K562 (cell line): ENCODE measurements around the gene MOB4. TPM values are rescaled to one million over a fixed set of nuclear protein-coding genes. Genes with fewer than 3 reads are reported as not detected.

Experiments used
- ATAC-seq: fragments of 200-7000 bp; cut with Tn5 transposase; 3 replicates; pipeline ENCODE4 v1.9.1; 2020; ENCODE audit warnings: moderate library complexity
- BruUV-seq: library from RNA; stranded (reverse); fragments of 400-500 nt; replicated peaks from 2 replicates; lab custom pipeline; 2021; lab: Mats Ljungman, UMichigan
- CTCF ChIA-PET: fragments of 300-600 bp; formaldehyde crosslinking; extraction: SDS; loops from one replicate; lab custom pipeline; 2021; ENCODE audit warnings: low intra/inter-chr PET ratio; lab: Yijun Ruan, JAX
- POLR2A ChIA-PET: fragments of 300-600, 350-650 bp; sonication (Branson Sonifier 250); formaldehyde crosslinking; extraction: SDS; loops from one replicate; lab custom pipeline; 2021; ENCODE audit warnings: antibody characterized with exemption, inconsistent platforms; lab: Yijun Ruan, JAX
- DNase-seq, 4 experiments: peaks; one replicate each; pipeline versions ENCODE4 v3.0.0 to v3.0.0-alpha.2; 2011 to 2018; ENCODE audit warnings: low spot score in 3 of 4, mixed read lengths in 3 of 4; ENCODE audit errors: extremely low read depth in 1 of 4
- FAIRE-seq: peaks from 2 replicates; lab custom pipeline; 2011; peaks lifted over from hg19 to GRCh38; lab: Jason Lieb, UNC
- H2AFZ ChIP-seq: 2 replicates; pipeline ENCODE4 v1.6.0; 2011; ENCODE audit warnings: low read depth, low read length, control low read depth, inconsistent platforms
- H3K27ac ChIP-seq: fragments of 200-600 bp; 3 replicates; pipeline ENCODE4 v1.8.0; 2011; ENCODE audit warnings: low read depth, mild to moderate bottlenecking, control low read depth, inconsistent platforms, low read length, moderate library complexity, mixed read lengths; ENCODE audit errors: extremely low read depth
- H3K27me3 ChIP-seq, 2 experiments: fragments of 300-600 bp in 1 of 2; 2 replicates in 1 of 2; 3 replicates in 1 of 2; pipeline versions ENCODE4 v1.6.0 to v1.8.0; 2011; ENCODE audit warnings: inconsistent platforms in 2 of 2, low read length in 2 of 2, mild to moderate bottlenecking in 1 of 2, mixed read lengths in 1 of 2, moderate library complexity in 1 of 2; ENCODE audit not compliant: control insufficient read depth in 2 of 2, insufficient read depth in 2 of 2
- H3K36me3 ChIP-seq: fragments of 300-600 bp; 3 replicates; pipeline ENCODE4 v1.8.0; 2011; ENCODE audit warnings: mild to moderate bottlenecking, low read length, inconsistent platforms; ENCODE audit not compliant: control insufficient read depth, insufficient read depth
- H3K4me1 ChIP-seq, 2 experiments: fragments of 200-600 bp in 1 of 2; replicated peaks in 1 of 2; 2 replicates in 1 of 2; 3 replicates in 1 of 2; pipeline versions ENCODE4 v1.5.1 to v1.8.0; 2011; ENCODE audit warnings: inconsistent platforms in 2 of 2, low read length in 2 of 2, mild to moderate bottlenecking in 1 of 2, mixed read lengths in 1 of 2, moderate library complexity in 1 of 2; ENCODE audit not compliant: control insufficient read depth in 2 of 2, insufficient read depth in 2 of 2
- H3K4me2 ChIP-seq: 2 replicates; pipeline ENCODE4 v1.6.1; 2011; ENCODE audit warnings: low read length, control low read depth, inconsistent platforms, mixed read lengths; ENCODE audit not compliant: insufficient read depth
- H3K4me3 ChIP-seq: fragments of 200-600 bp; sonication (generic), shearing (Covaris generic); 2 replicates; pipeline ENCODE4 v1.5.1; 2016; ENCODE audit warnings: control low read depth, inconsistent platforms
- H3K79me2 ChIP-seq: fragments of 200-600 bp; 3 replicates; pipeline ENCODE4 v1.8.0; 2011; ENCODE audit warnings: low read length, inconsistent platforms; ENCODE audit not compliant: control insufficient read depth, insufficient read depth
- H3K9ac ChIP-seq, 2 experiments: 2 replicates each; pipeline versions ENCODE4 v1.6.0 to v1.6.1; 2011; ENCODE audit warnings: low read depth in 2 of 2, low read length in 2 of 2, control low read depth in 1 of 2, inconsistent platforms in 1 of 2, mild to moderate bottlenecking in 1 of 2, mixed read lengths in 1 of 2; ENCODE audit not compliant: insufficient read depth in 1 of 2
- H3K9me1 ChIP-seq: one replicate; pipeline ENCODE4 v1.6.0; 2011; ENCODE audit warnings: inconsistent platforms, mild to moderate bottlenecking, low read length, moderate library complexity; ENCODE audit not compliant: control insufficient read depth, insufficient read depth
- H3K9me3 ChIP-seq: replicated peaks from 2 replicates; pipeline ENCODE4 v1.5.1; 2011; ENCODE audit warnings: low read depth, low read length, inconsistent platforms; ENCODE audit not compliant: control insufficient read depth, insufficient read depth
- H4K20me1 ChIP-seq: replicated peaks from 2 replicates; pipeline ENCODE4 v1.6.1; 2011; ENCODE audit warnings: low read length, inconsistent platforms, mixed read lengths; ENCODE audit not compliant: control insufficient read depth, insufficient read depth
- L3MBTL2 ChIP-seq: fragments of 450-650 bp; IDR thresholded peaks from 2 replicates; pipeline ENCODE4 v1.6.1; 2016; ENCODE audit warnings: mild to moderate bottlenecking, moderate library complexity
- LARP7 ChIP-seq: fragments of 450-650 bp; IDR thresholded peaks from 2 replicates; pipeline ENCODE4 v1.6.1; 2016
- RAD21 ChIP-seq, 2 experiments: fragments of 250-450 bp in 1 of 2; fragments of 450-650 bp in 1 of 2; sonication (Bioruptor Pico) in 1 of 2; formaldehyde crosslinking in 1 of 2; IDR thresholded peaks in 1 of 2; conservative IDR thresholded peaks in 1 of 2; 2 replicates each; pipeline versions ENCODE4 v1.4.0 to v1.8.0; 2020 to 2022; ENCODE audit warnings: mild to moderate bottlenecking in 2 of 2, moderate library complexity in 1 of 2
- RBBP5 ChIP-seq: fragments of 200-600 bp; sonication (generic); IDR thresholded peaks from 2 replicates; pipeline ENCODE4 v1.6.1; 2012; ENCODE audit warnings: borderline replicate concordance, mild to moderate bottlenecking, low read length, control low read depth, inconsistent platforms; ENCODE audit not compliant: insufficient read depth, poor library complexity, severe bottlenecking
- SMC3 ChIP-seq: conservative IDR thresholded peaks from 2 replicates; pipeline ENCODE4 v1.6.1; 2011; ENCODE audit warnings: low read depth, low read length, improper control_type of control experiment; ENCODE audit not compliant: insufficient read depth
- ZNF584 ChIP-seq: fragments of 200-800 bp; sonication (Bioruptor generic); IDR thresholded peaks from 2 replicates; pipeline ENCODE4 v1.6.1; 2016; ENCODE audit warnings: low read depth, mild to moderate bottlenecking, missing genetic modification characterization, missing compliant biosample characterization
- WGBS: fragments of 100-300 bp; shearing (Covaris generic); methylation state at CpG from one replicate; pipeline ENCODE4 v1.1.6; 2016; ENCODE audit warnings: low coverage, mixed read lengths; ENCODE audit not compliant: insufficient coverage; ENCODE audit errors: missing lambda C conversion rate; 5-methylcytosine and 5-hydroxymethylcytosine counted together
- in situ Hi-C: fragments of 300-500 bp; cut with MboI; formaldehyde crosslinking; loops from 4 replicates; pipeline ENCODE4 v1.15.0; 2018; ENCODE audit warnings: inconsistent platforms, mixed read lengths
- intact Hi-C: fragments of 100-400 bp; cut with micrococcal nuclease; formaldehyde crosslinking; loops from 2 replicates; pipeline ENCODE4 v1.14.2; 2022
- polyA plus RNA-seq, 8 experiments: library from polyadenylated mRNA; depleted of rRNA in 4 of 8; stranded (reverse) in 5 of 8; unstranded in 3 of 8; fragments of >200 nt; fragmentation: Nextera tagmentation in 2 of 8; fragmentation: Illumina TruSeq in 1 of 8; extraction: Ambion mirVana in 2 of 8; extraction: Trizol in 1 of 8; gene quantifications; 2 replicates each; pipeline versions ENCODE4 v1.2.1 to v1.2.3, GENCODE V29; 2011 to 2014; ENCODE audit warnings: inconsistent platforms in 1 of 8, missing spikeins in 1 of 8
- total RNA-seq, 7 experiments: library from RNA; depleted of rRNA in 6 of 7; stranded (reverse); fragments of >200 nt in 6 of 7; fragmentation: Illumina TruSeq in 2 of 7; extraction: Trizol in 2 of 7; gene quantifications; 2 replicates each; pipeline versions ENCODE4 v1.2.1 to v1.2.3, GENCODE V29; 2011 to 2021; ENCODE audit warnings: low replicate concordance in 1 of 7
- TF ChIP-seq, protein P1 (sequence below): fragments of 450-650 bp; IDR thresholded peaks from 2 replicates; pipeline ENCODE4 v1.6.1; 2016; ENCODE audit warnings: mild to moderate bottlenecking, moderate library complexity

The MOB4 gene
- total and polyA plus RNA-seq, 9 of the 15 experiments (the other 6 are each of a cell fraction or from before 2014, with no cell fraction given): 13.5 to 30.8 (median 22.2) TPM

DNA sequence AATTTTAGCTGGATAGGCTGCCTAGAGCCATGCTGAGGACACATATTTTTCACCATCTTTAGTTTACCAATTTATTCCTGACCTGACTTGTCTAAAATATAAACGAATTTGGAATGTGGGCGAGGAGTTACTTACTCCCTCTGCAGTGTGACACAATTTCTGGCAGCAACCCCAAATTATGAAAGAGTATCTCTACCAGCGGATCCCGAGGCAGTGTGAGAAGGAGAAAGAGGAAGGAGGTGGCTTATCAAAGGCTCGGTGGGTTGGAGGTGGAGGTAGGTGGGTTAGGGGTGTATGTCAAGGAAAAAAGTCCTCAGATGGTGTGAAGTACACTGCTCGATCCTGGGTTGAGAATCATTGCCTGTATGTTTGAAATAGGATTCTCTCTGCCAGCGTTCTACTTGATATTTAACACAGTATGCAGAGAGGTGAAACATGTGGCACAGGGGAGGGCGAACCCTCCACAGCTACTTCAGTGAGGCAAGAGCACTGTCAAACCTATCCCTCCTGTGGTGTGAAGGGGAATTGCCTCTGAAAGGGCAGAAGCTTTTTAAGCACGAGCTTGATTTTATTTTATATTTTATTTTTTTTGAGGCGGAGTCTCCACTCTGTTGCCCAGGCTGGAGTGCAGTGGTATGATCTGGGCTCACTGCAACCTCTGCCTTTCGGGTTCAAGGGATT, 83.6 kb downstream of the MOB4 start:
- 9% methylated on average over 11 of the region's 11 CpGs for WGBS
- Histone ChIP-seq H3K27ac (no peak overlapping the region), H3K36me3 (no peaks in the 10 kb centered on the region), H3K79me2 (no peaks in the 10 kb centered on the region), H3K27me3 (no peaks in the 10 kb centered on the region; a peak in 1 of 5 replicates), H3K4me1 (peaks cover 0 to 5% of the 10 kb centered on the region in 2 experiments; a peak in 1 of 5 replicates), H3K9ac (no peak overlapping the region), H3K9me3 (no peaks in the 10 kb centered on the region), H3K9me1 (no peaks in the 10 kb centered on the region), H2AFZ (peak overlapping the region; percentile 62), H4K20me1 (no peaks in the 10 kb centered on the region), H3K4me2 (peak overlapping the region; percentile 66), H3K4me3 (no peak overlapping the region)
- intact Hi-C loops (loop anchor here (5.0 to 10.0 kb wide), 3 partner anchors 97 to 215 kb away; partner anchors contain the start of genes COQ10B and HSPE1), in situ Hi-C loops (no loop called here)
- FAIRE-seq (peak; percentile 61), DNase-seq (peak; percentile 12 to 58 (median 32)), ATAC-seq (peak; percentile 97)
- BruUV-seq: no TSS peak
- ChIA-PET CTCF (no interaction called here), POLR2A (interaction anchor here (0.5 kb wide), 1 partner anchor 170 kb away, joined by 3 read pairs; no protein-coding TSS in a partner anchor)
- TF ChIP-seq SMC3 (0 out of 2 replicates have a peak, but pooled peaks have one; percentile 40), LARP7 (no peak), RAD21 (CRISPR knock-in tag; conservative IDR thresholded peaks at IDR 0.05 in 1 of 2, IDR thresholded peaks at IDR 0.05 in 1 of 2) (peak in 1 of 2 experiments; percentile 34; a peak in 1 of 4 replicates), L3MBTL2 (peak; percentile 44; the same call in 1 of the 2 replicates), ZNF584 (CRISPR knock-in tag) (no peak), RBBP5 (no peak)
- TF ChIP-seq, protein P1, sequence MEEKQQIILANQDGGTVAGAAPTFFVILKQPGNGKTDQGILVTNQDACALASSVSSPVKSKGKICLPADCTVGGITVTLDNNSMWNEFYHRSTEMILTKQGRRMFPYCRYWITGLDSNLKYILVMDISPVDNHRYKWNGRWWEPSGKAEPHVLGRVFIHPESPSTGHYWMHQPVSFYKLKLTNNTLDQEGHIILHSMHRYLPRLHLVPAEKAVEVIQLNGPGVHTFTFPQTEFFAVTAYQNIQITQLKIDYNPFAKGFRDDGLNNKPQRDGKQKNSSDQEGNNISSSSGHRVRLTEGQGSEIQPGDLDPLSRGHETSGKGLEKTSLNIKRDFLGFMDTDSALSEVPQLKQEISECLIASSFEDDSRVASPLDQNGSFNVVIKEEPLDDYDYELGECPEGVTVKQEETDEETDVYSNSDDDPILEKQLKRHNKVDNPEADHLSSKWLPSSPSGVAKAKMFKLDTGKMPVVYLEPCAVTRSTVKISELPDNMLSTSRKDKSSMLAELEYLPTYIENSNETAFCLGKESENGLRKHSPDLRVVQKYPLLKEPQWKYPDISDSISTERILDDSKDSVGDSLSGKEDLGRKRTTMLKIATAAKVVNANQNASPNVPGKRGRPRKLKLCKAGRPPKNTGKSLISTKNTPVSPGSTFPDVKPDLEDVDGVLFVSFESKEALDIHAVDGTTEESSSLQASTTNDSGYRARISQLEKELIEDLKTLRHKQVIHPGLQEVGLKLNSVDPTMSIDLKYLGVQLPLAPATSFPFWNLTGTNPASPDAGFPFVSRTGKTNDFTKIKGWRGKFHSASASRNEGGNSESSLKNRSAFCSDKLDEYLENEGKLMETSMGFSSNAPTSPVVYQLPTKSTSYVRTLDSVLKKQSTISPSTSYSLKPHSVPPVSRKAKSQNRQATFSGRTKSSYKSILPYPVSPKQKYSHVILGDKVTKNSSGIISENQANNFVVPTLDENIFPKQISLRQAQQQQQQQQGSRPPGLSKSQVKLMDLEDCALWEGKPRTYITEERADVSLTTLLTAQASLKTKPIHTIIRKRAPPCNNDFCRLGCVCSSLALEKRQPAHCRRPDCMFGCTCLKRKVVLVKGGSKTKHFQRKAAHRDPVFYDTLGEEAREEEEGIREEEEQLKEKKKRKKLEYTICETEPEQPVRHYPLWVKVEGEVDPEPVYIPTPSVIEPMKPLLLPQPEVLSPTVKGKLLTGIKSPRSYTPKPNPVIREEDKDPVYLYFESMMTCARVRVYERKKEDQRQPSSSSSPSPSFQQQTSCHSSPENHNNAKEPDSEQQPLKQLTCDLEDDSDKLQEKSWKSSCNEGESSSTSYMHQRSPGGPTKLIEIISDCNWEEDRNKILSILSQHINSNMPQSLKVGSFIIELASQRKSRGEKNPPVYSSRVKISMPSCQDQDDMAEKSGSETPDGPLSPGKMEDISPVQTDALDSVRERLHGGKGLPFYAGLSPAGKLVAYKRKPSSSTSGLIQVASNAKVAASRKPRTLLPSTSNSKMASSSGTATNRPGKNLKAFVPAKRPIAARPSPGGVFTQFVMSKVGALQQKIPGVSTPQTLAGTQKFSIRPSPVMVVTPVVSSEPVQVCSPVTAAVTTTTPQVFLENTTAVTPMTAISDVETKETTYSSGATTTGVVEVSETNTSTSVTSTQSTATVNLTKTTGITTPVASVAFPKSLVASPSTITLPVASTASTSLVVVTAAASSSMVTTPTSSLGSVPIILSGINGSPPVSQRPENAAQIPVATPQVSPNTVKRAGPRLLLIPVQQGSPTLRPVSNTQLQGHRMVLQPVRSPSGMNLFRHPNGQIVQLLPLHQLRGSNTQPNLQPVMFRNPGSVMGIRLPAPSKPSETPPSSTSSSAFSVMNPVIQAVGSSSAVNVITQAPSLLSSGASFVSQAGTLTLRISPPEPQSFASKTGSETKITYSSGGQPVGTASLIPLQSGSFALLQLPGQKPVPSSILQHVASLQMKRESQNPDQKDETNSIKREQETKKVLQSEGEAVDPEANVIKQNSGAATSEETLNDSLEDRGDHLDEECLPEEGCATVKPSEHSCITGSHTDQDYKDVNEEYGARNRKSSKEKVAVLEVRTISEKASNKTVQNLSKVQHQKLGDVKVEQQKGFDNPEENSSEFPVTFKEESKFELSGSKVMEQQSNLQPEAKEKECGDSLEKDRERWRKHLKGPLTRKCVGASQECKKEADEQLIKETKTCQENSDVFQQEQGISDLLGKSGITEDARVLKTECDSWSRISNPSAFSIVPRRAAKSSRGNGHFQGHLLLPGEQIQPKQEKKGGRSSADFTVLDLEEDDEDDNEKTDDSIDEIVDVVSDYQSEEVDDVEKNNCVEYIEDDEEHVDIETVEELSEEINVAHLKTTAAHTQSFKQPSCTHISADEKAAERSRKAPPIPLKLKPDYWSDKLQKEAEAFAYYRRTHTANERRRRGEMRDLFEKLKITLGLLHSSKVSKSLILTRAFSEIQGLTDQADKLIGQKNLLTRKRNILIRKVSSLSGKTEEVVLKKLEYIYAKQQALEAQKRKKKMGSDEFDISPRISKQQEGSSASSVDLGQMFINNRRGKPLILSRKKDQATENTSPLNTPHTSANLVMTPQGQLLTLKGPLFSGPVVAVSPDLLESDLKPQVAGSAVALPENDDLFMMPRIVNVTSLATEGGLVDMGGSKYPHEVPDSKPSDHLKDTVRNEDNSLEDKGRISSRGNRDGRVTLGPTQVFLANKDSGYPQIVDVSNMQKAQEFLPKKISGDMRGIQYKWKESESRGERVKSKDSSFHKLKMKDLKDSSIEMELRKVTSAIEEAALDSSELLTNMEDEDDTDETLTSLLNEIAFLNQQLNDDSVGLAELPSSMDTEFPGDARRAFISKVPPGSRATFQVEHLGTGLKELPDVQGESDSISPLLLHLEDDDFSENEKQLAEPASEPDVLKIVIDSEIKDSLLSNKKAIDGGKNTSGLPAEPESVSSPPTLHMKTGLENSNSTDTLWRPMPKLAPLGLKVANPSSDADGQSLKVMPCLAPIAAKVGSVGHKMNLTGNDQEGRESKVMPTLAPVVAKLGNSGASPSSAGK: 0 out of 2 replicates have a peak, but pooled peaks have one; percentile 26
